IPS-NIHi7 (cell line): ENCODE results near the gene ADPRHL1.
"Not testable (repeated sequence)": the region's sequence is repeated elsewhere in the genome, so short reads cannot be mapped to it uniquely, and the experiment has no call there.

Experiments
- DNase-seq: peaks from one replicate; pipeline ENCODE4 v3.0.0; 2012; ENCODE audit warnings: mixed read lengths; ENCODE audit errors: extremely low spot score

ADPRHL1 gene

DNA sequence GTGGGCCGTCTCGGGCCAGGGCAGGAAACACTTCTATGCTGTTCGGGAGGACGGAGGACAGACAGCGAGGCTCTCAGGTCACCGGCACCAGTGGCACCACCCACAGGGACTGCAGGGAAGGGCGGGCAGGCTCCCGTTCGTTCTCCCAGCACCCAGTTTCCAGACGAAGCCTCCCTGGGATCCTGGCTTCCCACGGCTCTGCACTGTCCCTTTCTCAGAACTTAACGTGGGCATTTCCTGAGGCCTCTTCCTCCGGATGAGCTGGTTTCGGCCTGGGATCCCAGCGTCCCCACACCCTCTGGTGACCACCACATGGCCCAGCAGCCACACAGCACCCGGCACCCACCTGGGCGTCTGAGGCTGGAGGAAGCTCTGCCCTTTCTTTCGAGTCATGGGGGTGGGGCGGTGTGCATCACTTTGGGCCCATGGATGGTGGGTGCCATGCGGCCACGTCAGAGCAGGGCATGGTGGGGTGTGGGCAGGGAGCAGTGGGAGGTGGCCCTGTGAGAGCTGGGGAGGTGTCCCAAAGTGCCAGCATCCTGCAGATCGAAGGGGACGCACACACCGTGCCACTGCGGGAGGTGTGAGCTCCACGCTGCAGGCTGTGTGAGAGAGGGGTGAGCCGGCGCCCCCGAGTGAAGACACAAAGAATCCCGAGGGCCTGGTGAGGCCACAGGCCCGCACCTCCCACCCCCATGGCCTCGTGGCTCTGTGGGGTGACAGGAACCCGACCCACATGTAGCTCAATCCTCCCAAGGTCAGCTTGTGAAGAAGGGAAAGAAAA is 50.6 kb downstream of the ADPRHL1 start:
- no peak for DNase-seq

- DNase-seq = no peak
Measured at GRCh38 chr13:113401452-113402415, 51.6 kb downstream of the ADPRHL1 start.

DNA sequence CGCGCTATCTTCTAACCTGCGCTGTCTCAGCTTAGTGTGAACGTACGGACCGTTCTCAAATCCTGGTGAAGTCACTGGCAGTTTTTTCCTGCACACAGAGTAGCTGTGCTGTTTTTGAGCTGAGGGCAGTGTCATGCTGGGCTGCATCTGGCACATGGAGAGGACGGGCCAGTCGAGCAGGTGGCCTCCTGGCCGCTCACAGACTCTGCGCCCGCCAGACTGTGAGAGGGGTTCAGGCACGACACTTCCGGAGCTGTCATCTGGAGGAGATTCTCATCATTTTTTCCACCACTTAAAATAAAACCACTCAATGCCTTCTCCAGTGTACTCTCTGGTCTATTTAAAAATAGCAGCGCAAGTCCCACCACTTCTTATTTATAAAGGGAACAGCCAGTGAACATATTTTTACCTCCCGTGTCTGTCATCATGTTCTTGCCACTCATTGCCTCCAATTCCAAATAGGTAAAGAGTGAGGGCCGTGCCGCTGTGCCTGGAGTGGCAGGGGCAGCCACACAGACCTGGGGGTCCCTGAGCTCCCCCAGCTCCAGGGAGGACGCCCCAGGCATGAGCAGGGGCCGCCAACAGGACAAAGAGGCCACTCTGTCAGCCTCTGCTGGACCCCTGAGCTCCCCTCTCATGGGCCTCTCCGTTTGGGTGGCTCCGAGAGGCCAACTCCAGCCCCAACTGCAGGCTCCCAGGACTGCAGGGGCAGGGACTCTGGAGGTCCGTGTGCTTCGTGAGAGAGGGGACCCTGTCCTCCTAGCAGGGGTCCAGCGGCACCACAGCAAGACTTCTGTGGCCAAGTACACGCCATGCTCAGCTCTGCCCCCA is 52.5 kb downstream of the ADPRHL1 start:
- no peak for DNase-seq

- no peak for DNase-seq
Measured at GRCh38 chr13:113399755-113400149, 53.5 kb downstream of the ADPRHL1 start.

DNA sequence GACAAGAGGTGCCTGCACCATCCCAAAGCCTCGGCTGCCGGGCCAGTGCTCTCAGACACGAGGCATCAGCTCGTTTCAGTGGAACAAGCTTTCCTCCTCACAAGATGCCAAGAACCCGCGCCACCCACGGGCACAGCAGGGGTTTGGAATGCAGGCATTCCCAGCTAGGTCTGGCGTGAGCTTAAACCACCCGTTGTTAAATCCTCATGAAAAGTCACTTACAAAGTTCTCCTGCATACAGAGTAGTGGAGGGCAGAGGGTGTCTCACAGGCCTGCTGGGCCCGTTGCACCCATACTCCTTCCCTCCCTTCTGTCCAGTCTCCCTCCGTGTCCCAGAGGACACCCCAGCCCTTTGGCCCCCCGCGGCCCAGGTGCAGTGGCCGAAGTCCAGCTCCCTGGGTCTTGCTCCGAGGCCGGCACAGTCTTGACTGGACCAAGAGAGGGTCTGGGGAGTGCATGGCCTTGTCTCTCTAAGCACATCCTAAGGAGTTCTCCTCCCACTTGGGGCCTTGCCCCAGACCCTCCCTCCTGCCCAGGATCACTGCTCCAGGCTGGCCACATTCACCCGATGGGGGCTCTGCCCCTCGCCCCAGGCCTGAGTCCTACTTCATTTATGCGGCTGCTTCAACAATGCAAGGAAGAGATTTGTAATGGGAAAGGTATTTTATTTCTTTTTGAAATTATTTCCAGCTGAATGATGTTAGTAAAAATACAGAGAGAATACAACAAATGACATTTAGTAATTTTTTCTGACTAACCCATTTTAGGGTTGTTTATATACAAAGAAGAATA is 54.1 kb downstream of the ADPRHL1 start:
- DNase-seq = no peak

DNA sequence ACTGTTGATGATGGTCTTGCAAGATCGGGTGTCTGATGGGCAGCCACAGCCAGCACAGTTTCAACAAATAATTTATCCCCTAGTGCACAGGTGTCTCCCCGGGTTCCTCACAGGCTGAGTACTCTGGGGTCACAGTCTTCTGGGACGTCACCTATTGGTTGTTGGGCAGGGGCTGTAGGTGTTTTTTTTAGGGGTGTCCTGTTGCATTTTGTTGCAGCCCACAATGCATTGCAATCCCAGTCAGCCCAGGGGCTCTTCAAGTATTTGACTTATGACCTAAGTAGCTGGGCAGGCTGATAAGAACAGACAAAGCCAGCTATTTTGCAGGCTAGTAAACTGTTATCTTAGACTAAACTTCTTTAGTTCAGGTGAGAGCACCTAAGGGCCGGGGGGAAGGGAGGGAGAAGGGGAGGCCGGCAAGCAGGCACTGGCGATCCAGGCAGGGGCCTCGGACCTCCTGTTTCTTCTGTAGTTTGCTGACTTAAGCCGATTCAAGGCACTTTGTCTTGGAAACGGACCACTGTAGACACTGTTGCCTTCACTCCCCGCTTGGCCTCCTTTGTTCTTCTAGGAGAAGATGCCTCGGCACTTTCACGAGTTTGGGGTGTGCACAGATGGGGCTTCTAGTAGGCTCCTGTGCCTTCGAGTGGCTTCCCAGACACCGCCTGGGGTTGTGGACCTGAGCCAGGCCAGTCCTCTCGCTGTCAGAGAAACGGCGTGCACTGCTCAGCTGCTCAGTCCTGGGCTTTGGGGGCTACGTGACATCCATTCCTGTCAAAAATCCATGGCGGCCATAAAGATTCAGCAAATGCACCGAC is 55.5 kb downstream of the ADPRHL1 start:
- DNase-seq = no peak

DNA sequence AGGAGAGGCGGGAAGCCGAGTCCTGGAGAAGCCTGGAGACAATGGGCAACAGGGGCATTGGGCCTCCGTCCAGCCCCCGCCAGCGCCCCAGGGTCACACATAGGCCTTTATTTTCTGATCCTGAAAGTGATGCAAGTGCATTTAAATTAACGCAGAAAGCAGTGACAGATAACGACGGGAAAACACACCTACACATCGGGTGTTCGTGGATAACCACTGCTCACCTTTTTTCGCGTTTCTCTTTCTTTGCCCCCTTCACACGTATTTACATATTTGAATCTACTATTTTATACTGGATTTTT is 59.0 kb downstream of the ADPRHL1 start:
- no peak for DNase-seq

DNA sequence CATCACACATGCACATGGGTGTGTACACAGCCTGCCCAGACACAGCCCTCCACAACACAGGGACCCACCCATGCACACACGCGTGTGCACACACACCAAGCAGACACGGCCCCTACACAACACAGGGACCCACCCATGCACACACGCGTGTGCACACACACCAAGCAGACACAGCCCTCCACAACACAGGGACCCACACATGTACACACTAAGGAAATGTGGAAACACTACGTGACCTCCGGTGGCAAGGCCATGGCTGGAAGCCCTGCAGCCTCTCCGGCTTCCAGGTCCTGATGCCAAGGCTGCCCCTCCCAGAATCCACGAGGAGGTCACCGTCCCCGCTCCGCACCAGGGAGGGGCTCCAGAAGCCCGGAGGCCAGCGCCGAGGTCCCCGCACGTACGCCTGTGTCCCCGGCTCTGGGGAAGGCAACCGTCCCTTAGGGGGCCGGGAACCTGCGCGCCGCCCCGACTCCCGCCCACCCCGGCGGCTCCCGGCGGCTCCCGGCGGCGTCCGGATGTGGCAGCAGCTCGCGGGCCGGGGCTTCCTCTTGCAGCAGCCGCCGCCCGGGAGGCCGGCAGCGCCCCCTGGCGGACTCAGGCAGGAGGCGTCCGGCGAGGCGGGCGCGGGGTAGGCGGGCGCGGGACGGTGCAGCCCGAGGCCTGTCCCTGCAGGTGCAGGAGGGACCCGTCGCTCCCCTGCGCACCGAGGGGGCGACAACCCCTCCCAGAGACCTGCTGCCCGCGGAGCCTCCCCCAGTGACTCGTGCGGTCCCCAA is 59.5 kb downstream of the ADPRHL1 start:
- DNase-seq = peak; percentile 94

- DNase-seq = no peak
Measured at GRCh38 chr13:113393226-113393562, 60.1 kb downstream of the ADPRHL1 start.

GRCh38 chr13:113390874-113391497 is 62.3 kb downstream of the ADPRHL1 start:
- no peak for DNase-seq

GRCh38 chr13:113389586-113389985 is 63.7 kb downstream of the ADPRHL1 start:
- DNase-seq = not testable (repeated sequence)

DNA sequence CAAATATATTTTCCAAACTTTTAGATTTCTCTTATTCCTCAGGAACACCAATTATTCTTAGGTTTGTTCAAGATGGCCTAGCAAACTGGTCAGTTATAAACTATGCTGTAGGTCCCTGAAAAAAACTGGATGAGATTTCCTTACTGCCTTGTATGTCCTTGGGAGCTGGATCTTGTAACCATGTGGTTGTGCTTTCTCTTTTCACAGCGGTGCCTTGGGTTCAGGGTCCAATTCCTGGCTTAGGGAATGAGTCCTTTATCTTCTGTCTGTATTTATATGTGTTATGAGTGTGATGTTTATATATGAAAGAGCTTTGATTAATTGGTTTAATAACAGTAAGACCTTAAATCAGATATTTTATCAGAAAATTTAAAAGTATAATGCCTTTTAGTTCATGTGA is 65.9 kb downstream of the ADPRHL1 start:
- no peak for DNase-seq

DNA sequence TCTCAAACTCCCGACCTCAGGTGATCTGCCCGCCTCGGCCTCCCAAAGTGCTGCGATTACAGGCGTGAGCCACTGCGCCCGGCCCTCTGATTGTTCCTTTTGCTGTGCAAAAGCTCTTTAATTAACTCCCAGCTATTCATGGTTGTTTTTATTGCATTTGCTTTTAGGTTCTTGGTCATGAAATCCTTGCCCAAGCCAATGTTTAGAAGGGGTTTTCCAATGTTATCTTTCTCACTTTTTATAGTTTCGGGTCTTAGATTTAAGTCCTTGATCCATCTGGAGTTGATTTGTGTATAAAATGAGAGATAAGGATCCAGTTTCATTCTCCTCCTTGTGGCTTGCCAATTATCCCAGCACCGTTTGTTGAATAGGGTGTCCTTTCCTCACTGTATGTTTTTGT is 70.2 kb downstream of the ADPRHL1 start:
- no peak for DNase-seq

DNA sequence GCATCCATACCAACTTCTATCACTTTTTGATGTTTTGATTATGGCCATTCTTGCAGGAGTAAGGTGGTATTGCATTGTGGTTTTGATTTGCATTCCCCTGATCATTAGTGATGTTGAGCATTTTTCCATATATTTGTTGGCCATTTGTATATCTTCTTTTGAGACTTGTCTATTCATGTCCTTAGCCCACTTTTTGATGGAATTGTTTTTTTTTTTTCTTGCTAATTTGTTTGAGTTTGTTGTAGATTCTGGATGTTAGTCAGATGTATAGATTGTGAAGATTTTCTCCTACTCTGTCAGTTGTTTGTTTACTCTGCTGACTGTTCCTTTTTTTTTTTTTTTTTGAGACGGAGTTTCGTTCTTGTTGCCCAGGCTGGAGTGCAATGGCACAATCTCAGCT is 70.7 kb downstream of the ADPRHL1 start:
- DNase-seq = not testable (repeated sequence)

DNA sequence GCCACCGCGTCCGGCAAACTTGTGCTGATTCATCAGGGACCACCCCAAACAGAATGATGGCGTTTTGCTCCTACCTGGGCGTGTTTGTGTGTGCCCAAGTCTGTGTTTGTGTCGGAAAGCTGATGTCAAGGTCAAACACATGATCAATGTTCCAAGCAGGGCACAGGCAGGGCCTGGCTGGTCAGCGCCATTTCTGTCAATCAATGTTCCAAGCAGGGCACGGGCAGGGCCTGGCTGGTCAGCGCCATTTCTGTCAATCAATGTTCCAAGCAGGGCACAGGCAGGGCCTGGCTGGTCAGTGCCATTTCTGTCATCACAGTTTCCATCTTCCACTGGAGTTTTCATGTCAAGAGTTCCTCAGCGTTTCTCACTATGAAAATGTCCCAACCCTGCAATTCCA is 74.5 kb downstream of the ADPRHL1 start:
- no peak for DNase-seq

DNA sequence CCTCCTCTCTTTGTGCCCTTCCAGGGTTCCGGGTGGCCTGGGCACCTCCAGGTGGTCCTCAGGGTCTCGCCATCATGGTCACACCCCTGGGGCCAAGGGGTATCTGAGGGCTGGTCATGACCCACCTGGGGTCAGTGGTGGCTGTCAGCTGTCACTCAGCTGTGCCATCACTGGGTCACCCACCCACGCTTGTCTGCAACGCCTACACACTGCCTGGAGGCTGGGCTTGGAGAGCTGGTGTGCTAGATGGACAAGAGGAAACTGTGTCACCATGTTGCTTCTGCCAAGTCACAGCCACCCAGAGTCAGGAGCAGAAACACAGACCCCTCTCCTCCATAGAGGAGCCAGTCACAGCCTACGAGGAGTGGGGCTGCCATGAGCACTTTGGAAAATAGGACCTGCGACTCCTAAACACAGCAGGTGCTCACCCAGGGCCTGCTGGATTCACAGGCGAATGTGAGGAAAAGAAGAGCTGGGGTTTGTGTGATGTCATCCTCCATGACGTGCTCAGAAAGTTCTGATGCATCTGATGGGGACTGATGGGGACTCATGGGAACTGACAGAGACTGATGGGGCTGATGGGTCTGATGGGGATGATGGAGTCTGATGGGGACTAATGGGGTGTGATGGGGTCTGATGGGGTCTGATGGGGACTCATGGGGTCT is 78.6 kb downstream of the ADPRHL1 start:
- DNase-seq = peak; percentile 5

DNA sequence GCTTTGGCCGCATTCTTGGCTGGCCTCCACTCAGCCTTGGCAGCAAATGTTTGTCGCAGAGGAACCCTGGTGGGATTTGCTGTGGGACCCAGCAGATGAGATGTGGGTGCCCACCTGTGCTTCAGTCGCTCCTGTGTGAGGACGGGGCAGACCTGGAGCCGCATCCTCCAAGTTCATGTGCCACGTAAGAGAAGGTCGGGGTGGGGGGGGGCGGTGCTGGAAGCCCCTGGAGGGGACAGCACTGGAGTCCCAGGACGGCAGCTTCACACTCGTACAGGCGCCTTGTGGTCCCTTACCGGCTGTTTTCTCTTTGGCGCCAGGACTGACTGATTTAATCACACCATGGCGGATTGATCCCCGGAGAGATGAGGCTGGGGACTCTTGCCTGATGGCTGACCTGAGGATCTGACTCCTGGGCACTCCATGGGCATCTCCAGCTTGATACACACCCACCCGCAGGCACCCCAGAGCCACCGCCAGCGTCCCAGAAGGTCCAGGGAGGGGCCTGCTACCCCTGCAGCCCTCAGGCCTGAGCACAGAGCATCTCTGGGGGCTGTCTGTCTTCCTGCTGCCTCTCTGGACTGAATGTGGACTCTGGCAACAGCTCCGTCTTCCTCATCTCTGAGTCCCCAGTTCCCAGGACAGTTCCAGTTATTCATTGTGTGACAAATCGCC is 79.3 kb downstream of the ADPRHL1 start:
- DNase-seq = no peak

DNA sequence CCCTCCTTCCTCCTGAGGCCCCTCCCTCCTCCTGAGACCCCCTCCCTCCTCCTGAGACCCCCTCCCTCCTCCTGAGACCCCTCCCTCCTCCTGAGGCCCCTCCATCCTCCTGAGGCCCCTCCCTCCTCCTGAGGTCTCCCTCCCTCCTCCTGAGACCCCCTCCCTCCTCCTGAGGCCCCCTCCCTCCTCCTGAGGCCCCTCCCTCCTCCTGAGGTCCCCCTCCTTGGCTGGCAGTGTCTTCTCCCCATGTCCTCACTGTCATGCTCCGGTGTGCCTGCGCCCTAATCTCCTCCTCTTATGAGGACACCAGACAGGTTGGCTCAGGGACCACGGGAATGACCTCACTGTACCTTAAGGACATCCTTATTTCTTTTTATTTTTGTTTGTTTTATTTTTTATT is 81.6 kb downstream of the ADPRHL1 start:
- DNase-seq = not testable (repeated sequence)
